ENCODE results near the gene RC3H1.
A peak's percentile ranks its signal among the peaks of the same experiment; 100 is the strongest.
"Not testable (repeated sequence)": the region's sequence is repeated elsewhere in the genome, so short reads cannot be mapped to it uniquely, and the experiment has no call there.

RC3H1 gene

DNA sequence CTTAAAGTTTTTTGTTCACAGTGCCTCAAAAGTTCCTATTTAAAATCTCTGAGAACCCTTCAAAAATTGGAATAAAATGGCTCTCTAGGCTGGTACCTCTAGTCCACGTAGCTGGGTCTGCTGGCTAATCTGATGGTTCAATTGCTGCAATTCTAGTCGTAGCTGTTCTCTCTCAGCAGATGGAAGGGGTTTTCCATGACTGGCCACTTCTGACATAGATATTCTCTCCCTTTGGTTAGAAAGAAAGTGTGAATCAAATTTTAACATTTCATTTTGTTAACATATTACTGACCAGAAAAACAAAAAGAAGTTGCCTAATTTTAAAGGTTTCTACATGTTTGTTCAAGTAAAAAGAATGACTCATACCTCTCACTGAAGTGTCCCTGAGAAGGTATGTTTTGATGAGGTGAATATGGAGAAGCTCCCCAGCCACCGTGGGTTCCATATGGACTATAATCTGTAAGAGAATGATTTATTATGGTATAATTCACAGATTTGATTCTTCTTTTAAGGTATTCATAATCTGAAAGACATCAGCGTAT is 75.7 kb downstream of the RC3H1 start:
- no peak for DNase-seq (ENCODE audit: low spot score)

DNA sequence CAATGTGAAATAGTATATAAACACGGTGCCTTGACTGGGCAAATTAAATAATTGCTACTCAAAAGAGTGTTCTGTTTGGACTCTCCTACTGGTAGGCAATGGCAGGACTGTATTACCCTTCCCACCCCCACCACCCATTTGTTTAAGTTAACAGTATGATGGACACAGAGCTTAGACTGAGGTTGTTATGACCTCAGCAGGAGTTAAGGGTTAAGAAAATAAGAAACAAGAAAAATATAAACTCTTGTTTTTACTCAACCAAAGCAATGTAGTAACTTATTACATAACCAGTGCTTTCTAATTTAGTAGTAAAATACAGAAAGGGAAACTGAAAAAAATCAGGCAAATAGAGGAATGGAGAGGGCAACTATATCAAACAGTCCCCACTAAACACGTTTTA is 85.1 kb downstream of the RC3H1 start:
- no peak for DNase-seq (ENCODE audit: low spot score)

DNA sequence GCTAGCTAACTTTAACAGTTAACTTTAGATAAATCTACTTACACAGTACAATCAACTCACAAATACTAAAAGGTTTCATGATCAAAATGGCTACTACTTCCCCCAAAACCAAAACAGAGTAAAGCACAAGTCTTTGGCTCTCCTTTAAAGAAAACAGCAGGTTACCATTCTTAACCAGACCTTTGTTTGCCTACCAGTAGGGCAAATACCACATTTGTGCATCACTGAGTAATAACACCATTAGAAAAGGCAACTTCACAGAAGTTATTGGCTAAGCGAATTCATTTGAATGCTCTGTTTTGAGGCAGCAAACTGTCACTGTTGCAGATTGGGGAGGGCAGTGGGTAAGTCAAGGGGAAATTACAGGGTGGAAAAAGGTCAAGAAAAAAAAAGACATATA is 87.7 kb downstream of the RC3H1 start:
- no peak for DNase-seq (ENCODE audit: low spot score)

DNA sequence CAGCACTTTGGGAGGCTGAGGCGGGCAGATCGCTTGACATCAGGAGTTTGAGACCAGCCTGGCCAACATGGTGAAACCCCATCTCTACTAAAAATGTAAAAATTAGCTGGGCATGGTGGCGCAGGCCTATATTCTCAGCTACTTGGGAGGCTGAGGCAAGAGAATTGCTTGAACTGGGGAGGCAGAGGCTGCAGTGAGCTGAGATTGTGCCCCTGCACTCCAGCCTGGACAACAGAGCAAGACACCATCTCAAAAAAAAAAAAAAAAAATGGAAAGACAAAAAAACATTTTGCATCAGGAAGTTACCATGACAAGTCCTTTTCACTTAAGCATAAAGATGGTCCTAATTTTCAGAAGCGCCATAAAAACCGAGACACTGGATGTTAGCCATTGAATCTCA is 91.6 kb downstream of the RC3H1 start:
- not testable (repeated sequence) for DNase-seq (ENCODE audit: low spot score)

DNA sequence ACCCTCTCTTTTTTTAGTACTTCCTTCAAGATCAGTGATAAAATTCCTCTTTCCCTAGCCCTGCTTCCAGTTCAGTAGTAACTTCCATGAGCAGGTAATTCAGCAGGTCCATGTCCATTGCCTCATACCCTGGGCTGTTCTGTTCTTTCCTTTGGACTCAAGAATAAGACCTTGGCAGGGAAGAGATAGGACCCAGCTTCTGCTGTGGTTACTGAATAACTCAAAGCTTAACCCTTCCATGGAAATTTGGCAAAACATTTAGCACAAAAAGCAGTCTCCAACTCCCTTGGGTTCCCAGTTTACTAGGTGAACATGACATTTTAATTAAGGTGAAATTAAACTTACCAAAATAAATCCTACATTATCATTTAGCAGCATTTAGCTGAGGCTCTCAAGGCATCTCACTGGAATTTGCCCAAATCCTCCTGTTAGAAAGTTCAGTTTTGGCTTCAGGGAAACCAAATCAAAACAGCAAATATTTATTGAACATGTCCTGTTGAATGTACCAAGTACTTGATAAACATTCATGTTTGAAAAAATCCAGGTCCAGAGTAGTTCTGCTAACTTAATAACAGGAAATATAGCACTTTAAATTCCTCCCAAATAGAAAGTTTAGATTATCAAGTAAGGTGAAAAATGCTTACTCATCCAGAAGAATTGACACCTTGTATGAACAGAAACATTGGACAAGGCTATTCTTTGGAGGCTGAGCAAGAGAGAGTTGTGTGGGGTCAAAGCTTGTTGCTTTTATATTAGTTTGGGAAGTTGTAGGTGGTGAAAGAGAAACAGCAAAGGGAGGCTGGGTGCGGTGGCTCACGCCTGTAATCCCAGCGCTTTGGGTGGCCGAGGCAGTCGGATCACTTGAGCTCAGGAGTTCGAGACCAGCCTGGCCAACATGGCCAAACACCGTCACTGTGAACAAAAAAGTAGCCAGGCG is 96.6 kb downstream of the RC3H1 start:
- no peak for DNase-seq (ENCODE audit: low spot score)

DNA sequence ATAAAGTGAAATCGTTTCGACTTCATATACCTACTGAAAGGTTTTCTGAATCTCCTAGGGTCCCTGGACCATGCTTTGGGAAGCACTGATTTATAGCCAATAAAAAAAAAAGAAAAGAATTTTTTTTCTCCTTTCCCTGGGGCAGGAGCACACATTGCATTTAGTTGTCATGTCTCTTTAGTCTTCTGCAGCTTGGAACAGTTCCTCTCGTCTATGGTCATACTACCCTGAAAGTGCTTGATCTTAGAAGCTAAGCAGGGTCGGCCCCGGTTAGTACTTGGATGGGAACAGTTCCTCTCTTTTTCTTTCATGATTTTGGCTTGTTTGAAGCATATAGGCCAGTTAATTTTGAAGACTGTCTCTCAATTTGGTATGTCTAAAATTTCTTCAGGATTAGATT is 101.3 kb downstream of the RC3H1 start:
- no peak for DNase-seq (ENCODE audit: low spot score)

DNA sequence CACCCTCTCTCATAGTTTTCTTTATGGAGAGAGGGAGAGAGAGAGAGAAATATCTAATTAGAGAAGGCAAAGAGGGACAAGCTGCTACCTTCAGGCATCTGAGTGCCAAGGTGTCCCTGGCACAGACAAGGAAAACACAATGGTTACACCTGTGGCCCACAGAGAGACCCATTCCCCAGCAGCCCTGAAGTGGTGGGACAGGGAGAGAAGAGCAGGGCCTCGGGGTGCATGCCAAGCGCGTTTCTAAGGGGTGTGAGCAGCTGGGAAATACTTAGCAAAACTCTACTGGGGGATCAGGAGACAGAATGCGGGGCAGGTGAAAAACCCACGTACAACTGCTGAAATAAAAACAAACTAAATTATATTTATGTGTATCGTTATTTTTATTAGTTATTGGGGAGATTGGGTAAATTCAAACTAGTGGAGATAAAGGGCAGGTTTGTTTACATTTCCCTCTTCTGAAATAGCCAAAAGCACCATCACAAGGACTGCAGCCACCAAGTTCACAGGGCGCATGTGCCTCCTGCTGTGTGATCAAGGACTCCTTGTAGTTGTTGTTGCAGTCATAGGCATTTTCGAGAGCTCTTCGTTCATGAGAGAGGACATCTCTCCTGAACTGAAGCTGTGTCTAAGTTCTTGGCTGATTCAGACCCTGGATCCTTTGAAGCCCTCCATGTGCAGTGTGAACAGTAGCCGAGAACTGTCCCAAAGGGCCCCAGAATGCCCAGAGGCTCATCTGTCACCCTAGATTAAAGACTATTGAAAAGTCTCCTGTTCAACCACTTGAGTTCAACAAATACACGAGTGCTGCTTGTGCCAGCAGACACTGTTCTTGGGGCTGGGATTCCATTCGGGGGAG is 104.3 kb downstream of the RC3H1 start:
- no peak for DNase-seq (ENCODE audit: low spot score)

DNA sequence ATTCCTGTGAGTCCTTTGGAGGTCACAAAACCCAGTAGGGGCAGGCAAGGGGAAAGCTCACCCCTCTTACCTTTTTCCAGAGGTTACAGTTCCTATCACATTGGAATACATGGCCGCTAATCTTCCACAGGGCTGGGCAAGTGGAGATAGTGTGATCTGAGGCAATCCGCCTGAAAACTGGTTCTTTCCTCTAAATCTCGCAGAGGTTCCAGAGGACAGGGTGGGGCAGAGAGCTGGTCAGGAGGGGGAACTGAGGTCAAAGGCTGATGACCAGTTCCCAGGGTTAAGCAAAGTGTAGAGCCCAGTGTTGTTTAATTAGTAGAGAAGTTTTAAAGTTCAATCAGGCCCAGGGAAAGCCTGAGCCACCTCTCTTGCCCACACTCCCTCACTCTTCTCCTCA is 105.0 kb downstream of the RC3H1 start, which contains the start of gene SERPINC1:
TSS of gene SERPINC1 (minus strand) at position 179 of the 400 bp plus-strand sequence. CDS start at position 111, 68 bp downstream.
- no peak for DNase-seq (ENCODE audit: low spot score)

DNA sequence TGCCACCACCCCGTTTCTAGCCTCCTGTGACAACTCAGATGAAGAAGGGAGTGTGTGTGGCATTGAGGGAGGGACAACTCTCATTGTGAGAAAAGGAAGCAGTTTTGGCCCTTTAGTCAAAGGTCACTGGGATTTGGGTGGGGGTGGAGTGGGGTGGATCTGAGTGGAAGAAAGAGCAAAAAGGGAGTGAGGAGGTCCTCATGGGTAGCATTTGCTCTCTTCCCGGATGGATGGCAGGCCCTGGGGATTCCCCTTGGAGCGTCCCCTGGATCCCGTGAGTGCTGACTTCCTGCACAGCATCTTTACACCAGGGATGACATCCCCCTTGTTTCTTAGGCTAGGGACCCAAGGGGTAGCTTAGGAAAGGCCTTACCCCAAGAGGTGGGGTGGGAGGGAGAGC is 105.5 kb downstream of the RC3H1 start:
- no peak for DNase-seq (ENCODE audit: low spot score)

DNA sequence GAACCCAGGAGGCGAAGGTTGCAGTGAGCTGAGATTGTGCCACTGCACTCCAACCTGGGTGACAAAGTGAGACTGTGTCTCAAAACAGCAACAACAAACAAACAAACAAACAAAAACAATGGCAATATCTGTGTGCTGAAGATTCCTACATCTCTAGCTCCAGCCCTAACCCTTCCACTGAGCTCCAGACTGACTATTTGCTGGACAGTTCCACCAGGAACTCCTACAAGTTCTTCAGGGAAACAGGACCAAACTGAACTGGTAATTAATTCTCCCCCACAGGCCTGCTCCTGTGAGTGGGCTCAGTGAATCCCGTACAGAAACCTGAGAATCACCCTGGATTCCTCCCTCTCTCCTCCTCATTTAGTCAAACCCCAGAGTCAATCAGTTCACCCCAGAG is 106.6 kb downstream of the RC3H1 start:
- DNase-seq (ENCODE audit: low spot score) = no peak

DNA sequence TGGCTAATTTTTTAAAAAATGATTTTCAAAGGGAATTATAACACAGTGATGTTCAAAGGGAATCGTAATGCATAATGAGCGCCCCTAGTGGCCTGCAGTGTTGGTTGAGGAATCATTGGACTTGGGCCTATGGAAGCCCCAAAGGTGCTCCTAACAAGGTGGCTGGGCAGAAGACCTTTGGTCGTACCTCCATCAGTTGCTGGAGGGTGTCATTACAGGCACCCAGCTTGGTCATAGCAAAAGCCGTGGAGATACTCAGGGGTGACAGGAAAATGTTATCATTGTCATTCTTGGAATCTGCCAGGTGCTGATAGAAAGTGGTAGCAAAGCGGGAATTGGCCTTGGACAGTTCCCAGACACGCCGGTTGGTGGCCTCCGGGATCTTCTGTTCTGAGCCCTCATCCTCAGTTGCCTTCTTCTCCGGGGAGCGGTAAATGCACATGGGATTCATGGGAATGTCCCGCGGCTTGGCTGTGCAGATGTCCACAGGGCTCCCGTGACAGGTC is 107.7 kb downstream of the RC3H1 start:
- peak; percentile 55 for DNase-seq (ENCODE audit: low spot score)

DNA sequence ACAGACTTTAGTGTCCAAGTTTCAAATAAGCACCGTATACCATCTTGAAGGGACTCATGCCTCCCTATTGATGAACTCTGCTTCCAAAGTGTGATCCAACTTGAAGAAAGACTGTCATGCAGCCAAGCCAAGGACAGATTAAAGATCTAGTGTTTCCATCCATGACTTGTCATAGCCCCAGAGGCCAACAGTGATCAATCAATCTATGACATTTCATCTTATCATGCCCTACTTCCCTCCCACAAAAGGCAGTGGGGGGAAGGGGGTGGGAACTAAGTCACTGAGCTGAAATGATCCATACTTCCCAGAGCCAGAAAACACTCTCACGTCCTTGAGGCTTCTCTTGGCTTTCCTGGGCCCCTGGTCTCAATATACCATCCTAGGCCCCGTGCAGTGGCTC is 109.0 kb downstream of the RC3H1 start:
- DNase-seq (ENCODE audit: low spot score) = no peak

DNA sequence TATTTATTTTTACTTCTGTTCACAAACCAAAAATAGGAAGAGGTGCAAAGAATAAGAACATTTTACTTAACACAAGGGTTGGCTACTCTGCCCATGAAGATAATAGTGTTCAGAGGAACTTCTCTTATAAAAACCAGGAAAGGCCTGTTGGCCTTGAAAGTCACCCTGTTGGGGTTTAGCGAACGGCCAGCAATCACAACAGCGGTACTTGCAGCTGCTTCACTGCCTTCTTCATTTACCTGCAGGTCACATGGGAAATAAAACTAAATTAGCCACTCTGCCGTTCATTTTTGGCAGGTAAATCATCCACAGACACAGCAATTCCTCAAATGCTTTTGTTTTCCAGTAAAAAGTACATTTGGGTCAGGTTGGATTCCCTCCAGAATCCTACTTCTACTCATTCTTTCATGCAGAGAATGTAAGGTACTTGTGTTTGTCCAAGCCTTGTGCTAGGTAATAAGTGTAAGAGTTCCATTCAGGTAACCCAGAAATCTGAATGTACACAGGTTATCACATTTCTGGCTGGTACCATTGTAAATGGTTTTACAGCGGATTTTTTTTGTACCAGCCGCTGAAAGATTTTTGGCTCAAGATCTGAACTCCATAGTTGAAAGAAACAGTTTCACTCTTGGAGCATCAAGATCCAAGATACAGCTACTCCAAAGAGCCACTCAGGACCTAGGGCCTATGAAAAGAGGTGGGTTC is 118.2 kb downstream of the RC3H1 start:
- DNase-seq (ENCODE audit: low spot score) = no peak

DNA sequence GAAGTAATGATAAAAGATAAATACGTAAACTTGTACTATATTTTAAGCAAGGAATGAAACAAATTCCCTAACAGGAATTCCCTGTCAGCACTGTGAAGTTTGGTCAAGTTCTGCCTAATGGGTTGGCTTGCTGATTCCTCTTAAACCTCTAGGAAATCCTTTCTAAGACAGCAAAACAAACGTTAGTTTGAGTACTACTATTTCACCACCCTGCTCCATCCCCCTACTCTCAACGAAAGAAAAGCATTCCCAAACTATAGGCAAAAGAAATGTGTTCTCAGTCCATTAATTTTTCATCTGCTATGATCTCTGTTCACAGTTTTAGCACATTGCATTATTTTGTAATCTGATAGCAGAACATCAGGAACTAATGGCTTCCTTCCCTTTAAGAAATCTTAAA is 121.2 kb downstream of the RC3H1 start:
- no peak for DNase-seq (ENCODE audit: low spot score)

DNA sequence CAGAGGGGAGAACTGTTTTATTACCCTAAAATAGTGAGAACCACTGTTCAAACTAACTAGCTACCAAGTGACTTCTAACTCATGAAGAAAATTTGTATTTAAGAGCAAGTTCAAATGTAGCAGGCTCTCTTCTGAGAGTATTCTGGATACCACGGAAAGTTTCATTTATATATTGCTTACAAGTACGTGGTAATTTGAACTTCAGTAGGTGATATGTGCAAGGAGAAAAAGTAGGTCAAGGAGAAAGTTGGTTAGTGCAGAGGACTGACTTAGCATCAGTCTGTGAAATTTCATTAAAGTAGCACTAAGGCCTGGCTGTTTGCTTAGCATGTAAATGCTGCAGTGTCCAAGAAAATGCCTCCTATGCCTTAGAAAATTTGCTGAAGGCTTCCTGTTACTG is 121.7 kb downstream of the RC3H1 start:
- no peak for DNase-seq (ENCODE audit: low spot score)

DNA sequence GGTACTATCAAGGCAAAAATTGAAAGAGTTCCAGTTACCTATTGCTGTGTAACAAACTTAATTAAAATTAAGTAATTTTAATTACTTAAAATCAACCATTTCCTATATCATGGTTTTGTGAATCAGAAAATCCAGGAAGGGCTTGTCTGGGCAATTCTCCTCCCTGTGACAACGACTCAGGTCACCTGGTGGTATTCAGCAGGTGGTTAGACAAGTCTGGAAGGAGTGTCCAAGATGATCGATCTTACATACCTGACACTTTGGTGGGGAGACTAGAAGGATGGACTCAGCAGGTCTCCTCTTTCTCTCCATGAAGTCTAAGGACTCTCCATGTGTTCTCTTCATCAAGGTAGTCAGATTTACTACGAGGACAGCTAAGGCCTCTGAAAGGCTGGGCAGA is 128.0 kb downstream of the RC3H1 start:
- DNase-seq (ENCODE audit: low spot score) = no peak

DNA sequence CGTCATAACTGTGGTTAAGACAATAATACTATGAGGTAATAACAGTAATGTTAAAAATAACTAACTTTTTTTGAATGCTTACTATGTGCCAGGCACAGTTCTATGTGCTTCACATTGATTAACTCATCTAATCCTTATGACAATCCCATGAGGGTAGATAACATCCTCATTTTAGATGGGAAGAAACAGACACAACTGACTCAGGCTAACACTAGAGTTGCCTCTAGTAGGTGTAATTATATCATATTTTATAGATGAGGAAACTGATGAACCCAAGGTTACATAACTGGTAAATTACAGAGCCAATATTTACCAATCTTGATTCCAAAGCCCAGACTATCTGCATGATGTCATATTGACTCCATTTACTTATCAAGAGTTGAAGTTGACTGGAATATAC is 128.5 kb downstream of the RC3H1 start:
- no peak for DNase-seq (ENCODE audit: low spot score)

DNA sequence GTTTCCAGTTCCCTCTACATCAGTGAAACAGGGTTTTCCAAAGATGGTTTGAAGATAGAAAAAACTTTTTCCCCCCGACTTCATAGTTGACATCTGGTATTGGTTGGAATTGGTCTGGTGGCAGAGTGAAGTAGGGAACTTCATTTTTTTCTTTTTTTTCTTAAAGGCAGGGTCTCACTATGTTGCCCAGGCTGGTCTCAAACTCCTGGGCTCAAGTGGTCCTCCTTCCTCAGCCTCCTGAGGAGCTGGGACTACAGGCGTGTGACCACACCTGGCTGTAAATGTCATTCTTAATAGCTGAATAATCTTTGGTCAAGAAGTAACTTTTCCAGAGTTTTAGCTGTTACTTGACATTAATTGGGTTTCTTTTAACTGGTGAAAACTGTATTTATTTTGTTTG is 132.3 kb downstream of the RC3H1 start:
- DNase-seq (ENCODE audit: low spot score) = no peak

DNA sequence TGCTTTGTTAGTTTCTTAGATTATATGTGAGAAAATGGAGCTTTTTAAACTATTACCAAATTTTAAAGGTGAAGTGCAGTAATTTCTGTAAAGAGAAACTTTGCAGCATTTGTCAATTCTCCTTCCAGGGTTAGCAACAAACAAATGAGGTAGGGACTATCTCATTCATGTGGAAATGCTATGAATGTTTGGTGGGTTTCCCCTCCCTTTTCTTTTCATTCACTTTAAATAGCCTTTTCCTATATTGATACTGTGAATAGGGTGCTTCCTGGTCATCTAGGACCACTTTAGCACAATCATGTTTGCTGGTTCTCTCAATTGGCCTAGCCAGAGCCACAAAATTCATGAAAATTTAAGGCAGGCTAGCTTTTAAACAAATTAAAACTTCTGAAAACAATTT is 133.4 kb downstream of the RC3H1 start:
- DNase-seq (ENCODE audit: low spot score) = no peak

DNA sequence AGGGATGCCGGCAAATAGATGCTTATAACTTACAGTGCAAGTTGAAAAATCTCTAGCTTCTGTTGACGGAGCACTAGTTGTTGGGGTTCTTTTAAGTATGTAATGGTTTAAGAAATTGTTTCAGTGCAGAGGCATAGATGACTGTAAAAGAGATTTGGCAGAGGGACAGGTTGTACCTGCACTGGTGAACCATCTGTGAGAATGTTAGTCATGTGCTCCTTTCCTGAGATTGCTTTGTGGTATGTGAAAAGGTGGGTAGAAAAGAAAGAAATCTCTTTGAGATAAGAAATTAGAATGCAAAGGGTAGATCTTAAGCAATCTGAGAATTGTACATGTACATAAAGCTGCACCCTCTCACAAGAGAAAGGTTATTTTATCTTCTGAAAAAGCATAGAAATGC is 134.5 kb downstream of the RC3H1 start:
- DNase-seq (ENCODE audit: low spot score) = no peak

DNA sequence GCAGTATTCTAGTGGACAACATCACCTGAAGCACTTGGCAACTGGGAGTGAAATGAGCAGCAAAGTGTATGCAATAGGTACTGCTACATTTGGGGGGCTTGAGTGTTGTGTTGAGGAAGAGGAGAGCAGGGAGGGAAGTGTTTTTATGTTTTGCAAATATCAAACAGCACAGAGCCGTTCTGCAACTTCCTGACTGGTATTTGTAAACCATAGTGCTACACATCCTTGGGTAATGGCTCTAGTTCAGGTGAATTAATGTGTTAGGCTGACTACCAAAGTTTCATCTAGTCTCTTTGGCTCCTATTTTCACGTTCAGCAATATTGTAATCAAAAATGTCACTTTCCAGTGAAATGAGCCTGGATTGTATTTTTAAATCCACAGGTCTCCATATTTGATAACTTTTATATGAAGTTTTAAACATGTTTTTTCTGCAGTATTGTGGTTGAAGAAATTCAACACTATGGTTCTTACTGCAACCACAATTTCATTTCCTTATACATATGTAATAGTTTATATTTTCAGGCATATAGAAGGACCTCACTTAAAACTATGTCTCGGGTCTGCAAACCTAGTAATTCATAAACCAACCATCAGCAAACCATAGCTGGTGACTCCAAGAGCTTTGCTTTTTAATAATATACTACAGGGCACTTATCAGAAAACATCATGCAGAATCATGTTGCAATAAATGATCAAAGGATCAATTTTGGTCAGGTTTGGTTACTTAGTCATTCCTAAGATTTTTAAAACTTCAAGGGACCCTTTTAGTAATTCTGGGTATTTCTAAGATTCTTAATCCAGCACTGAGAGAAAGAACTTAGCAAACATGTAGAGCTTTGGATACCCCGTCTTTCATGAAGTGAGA is 135.2 kb downstream of the RC3H1 start:
- DNase-seq (ENCODE audit: low spot score) = no peak
